Choroid plexus epithelial cell (primary cell): Measurements from ENCODE around the gene ATP1B4.

Experiments
- DNase-seq: peaks from one replicate; pipeline ENCODE4 v3.0.0-alpha.2; 2010; ENCODE audit warnings: low read depth
- H3K4me3 ChIP-seq: 2 replicates; pipeline ENCODE4 v1.5.1; 2011; ENCODE audit warnings: low read depth, mild to moderate bottlenecking, control low read depth, low read length, moderate library complexity
- CTCF ChIP-seq: conservative IDR thresholded peaks from 2 replicates; pipeline ENCODE4 v1.5.1; 2011; ENCODE audit warnings: low read depth, mild to moderate bottlenecking, control low read depth, inconsistent platforms, low read length, moderate library complexity

ATP1B4 gene

GRCh38 chrX:120367402-120368109 is 5.7 kb downstream of the ATP1B4 start:
- no peak overlapping the region for H3K4me3 ChIP-seq
- TF ChIP-seq CTCF, result no peak
- DNase-seq, result no peak

- no peak for TF ChIP-seq CTCF
- peak; percentile 34 for DNase-seq
Measured at GRCh38 chrX:120372667-120373370, 10.9 kb downstream of the ATP1B4 start.

GRCh38 chrX:120377179-120377578 is 15.3 kb downstream of the ATP1B4 start:
- DNase-seq, result no peak
- H3K4me3 ChIP-seq, result no peak overlapping the region
- TF ChIP-seq CTCF, result no peak

More at GRCh38 chrX:120372667-120373370, 10.9 kb downstream of the ATP1B4 start:
- H3K4me3 ChIP-seq, result no peak overlapping the region

DNA sequence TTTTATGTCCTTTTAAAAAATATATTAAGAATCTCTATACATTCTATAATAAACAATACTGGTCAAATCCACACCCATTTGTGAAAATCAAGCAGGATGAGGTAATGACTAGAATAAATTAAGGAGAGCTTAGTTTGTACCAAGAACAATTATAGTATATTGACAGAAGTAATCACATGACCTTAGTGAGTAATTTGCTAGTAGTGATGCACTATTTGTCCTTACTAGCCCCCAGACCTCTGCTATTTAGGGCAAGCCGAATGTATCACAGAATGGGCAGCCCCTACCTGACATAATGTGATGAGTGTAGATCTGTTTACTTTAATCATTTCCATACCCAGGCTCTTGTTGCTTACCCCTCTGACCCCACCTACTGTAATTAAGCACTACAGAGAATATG is 15.8 kb downstream of the ATP1B4 start:
- no peak for TF ChIP-seq CTCF
- no peak for DNase-seq
- H3K4me3 ChIP-seq, result no peak overlapping the region

DNA sequence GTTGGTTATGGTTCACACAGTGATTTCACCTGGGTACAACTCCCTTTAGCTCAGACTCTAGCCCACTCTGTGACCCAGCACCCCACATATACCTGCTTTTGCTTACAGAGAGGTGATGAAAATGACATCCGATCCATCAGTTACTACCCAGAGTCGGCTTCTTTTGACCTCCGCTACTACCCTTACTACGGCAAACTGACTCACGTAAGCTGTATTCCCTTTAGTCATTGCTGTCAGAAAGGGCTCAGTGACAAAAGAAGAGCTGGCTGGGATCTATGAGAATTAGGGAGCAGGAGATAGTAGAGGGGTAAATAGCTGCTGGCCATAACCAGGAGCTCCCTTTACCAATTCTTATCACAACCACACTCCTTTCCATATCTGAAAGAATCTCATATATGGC is 16.7 kb downstream of the ATP1B4 start:
- TF ChIP-seq CTCF, result no peak
- DNase-seq, result no peak
- H3K4me3 ChIP-seq, result no peak overlapping the region

DNA sequence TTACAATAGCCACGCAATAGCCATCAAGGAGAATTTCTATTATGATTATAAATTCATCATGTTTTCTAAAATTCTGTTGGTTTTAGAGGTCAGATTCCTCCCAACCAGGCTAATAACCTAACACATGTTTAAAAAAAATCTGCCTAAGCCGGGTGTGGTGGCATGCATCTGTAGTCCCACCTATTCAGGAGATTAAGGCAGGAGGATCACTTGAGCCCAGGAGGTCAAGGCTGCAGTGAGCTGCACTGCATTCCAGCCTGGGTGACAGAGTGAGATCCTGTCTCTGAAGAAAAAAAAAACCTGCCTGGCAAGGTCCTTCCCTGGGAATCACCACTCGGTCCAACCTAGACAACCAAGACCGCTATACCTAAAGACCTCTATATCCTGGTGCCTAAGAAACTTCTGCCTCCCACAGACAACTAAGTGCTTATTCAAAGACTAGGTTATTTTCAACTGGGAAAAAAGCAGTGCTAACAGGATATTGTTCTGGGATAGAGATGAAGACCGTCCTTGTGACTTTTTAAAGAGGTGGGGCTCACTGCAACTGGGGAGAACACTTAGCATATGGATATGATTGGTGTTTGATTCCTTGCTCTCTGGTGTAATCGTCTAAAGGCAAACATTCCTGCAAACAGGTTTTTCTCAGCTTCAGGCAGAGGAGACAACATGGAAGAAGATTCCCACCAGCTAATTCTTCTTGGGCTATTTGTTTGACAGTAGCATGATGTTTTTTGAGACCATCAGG is 18.2 kb downstream of the ATP1B4 start:
- H3K4me3 ChIP-seq, result no peak overlapping the region
- TF ChIP-seq CTCF, result no peak
- DNase-seq, result no peak
